Ureter (tissue), 1 donor: ENCODE results near the gene UNC79. TPM values are rescaled to one million over a fixed set of nuclear protein-coding genes. Genes with fewer than 3 reads are reported as not detected.

Source experiments
- DNase-seq: peaks from one replicate; pipeline ENCODE4 v3.0.0-alpha.2; 2020; ENCODE audit warnings: low spot score
- total RNA-seq: library from RNA; stranded (reverse); gene quantifications from one replicate; pipeline ENCODE4 v1.2.4, GENCODE V29; 2023
- donor health status: DM: yes; HTN: yes; CAD: no.

Gene UNC79
- total RNA-seq, 1 donor from 2014 or later, result not detected

DNA sequence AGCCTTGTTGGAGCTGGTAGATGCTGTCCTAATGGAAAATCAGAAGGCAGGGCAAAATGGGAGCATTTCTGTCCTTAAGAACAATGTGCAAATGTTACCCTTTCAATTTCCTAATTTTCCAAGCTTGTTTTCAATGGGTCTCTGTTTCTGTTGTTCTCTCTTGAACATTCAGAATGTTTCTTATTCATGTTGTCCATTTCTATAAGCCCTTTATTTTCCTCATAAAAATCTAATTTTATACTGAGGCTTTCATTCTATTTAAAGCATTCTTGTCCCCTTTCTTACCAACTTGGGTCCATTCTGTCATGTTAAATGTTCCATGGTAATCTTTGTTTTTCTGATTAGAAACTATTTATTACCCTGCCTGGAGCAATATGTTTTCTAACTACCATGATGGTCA lies 232.6 kb downstream of the UNC79 start:
- no peak for DNase-seq

DNA sequence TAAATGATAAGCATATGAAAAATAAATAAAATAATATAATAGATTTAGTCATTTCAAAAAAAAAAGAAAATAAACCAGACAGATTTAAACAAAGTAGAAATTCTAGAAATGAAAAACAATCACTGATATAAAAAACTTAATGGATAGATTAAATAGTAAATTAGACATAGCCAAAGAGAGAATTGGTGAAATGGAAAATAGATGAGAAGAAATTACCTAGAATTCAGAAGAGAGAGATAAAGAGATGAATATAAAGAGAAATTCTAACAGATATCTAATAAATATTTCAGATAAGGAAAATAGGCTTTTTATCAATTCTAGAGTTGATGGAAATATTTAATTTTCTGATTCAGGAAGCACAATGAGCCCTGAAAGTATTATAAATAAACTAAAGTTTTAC lies 234.4 kb downstream of the UNC79 start:
- no peak for DNase-seq

DNA sequence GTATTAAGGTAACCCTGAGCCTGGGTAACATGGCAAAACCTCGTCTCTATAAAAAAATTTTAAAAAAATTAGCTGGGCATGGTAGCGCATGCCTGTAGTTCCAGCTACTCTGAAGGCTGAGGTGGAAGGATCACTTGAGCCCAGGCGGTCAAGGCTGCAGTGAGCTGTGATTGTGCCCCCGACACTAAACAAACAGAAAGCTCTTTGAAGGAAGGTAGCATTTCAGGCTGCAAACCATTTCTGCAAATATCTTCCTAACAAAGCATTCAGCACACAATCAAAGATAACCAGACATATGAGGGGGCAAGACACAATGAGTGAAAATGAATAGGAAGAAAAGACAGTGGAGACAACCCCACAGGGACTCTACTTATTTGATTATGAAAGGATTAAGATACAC lies 238.9 kb downstream of the UNC79 start:
- no peak for DNase-seq

DNA sequence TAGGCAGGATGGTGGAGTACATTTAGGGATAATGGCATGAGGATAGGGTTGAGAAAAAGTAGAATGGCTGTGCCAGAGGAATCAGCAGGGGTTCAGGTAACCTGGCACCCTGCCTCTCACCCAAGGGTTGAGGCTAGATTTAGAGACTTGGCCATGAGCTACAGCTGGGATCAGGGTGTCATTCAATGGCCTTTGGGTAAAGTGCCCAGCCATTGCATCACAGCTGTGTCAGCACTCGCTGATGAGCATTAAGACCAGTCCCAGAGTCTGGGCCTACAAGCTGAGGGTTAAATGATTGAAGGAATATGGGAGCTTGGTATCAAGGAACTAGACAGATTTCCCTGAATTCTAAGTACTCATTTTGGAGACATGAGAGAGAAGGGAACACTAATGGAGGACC lies 243.6 kb downstream of the UNC79 start:
- DNase-seq, result no peak

DNA sequence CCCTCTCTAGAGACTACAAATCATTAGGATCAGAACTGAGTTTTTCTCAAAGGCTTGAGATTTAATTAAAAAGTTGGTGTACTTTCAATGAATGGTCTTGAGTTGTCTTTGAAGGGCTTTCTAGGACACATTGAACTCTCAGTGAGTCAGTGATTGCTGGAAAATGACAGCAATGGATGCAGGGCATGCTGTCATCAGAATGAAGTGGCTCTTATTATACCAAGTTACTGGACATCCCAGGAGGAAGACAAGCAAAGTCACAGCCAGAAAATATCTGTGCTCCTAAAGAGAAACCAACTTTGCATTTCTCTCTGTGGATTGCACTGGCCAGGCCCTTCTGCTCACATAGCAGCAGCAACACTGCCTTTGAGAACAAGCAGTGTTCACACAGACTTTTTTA lies 244.9 kb downstream of the UNC79 start:
- no peak for DNase-seq

DNA sequence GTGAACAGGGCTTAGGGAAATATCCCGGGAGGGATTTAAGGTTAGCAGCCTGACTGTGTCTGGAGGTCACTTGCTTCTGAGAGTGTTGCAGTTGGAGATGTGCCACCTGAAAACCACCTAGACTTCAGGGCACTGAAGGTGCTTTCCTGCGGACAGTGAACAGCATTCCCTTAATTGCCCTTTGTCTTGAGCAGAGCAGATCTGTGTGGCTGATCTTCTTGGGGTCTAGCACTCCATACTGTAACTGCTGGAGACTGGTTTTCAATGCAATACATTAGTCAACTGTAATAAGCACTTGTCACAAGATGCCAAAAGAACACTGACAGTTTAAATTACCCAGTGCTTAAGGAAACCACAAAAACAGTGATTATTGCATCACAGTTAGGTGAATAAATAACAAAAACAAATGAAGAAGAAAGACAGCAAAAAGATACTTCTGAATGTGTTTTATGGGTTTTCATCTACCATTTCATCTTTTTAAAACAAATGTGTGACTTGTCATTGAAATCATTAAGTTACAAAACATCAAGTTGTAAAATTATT lies 245.7 kb downstream of the UNC79 start:
- no peak for DNase-seq

DNA sequence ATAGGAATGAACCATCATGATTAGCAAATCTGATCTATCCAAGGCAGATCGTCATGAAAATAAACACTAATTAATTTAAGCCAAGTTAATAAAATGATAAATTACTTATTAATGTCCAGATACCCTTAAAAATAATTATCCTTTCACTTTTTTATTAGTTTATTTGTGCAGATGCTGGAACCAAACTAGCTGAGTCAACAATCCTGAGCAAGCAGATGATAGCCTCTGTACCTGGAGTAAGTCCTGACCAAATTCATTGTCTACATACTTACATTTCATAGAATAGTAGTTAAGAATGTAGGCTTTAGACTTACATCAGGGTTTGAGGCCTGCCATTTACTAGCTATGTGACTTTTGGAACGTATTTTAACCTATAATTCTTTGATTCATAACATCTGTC lies 251.7 kb downstream of the UNC79 start:
- no peak for DNase-seq

DNA sequence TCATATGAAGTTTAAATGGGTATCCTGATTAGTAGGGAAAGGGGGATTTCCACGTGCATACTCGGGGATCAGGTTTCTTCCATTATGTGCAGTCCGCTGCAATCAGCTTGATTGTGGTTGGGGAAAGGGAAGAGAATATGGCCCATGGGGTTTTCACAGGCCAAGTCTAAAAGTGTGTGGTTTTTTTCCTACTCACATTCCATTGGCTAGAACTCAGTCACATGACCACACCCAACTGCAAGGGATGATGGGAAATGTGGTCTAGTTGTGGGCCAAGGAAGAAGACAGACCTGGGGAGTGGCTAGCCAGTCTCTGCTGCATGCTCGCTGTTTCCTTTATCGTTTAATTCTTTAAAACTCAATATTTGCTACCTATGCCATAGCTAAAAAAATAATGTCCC lies 252.5 kb downstream of the UNC79 start:
- DNase-seq, result no peak

DNA sequence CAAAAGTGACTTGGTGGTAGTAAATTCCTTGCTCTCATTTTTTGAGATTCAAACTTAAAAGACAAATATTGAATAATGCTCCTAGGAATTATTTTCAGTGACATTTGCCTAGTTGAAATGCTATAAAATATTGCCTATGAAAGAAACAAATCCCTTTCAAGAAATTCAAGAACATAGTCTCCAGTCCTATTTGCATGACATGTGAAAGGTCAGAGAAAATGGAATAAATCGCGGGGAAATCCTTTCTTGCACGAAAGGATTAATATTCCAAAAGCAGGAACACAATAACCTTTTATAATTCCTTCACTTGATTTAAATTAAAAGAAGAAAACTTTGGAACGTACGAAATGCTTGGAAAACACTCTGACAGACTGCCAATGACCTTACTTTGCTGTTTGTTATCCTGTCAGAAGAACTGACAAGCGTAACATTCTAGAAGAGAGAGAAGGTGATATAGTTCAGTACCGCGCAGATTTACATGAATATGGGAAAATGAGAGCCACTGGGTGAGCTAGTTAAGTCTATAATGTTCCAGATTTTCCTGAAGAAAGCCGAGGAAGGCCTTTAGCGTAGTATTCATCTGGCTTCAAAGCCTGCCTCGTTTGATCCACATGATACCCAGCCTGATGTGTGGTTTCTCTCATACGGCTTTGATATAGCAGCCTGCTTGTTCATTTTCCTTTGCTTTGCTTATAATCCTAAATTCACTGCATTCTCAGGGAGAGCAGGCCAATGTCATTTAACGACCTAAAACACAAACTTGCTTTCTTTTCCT lies 254.6 kb downstream of the UNC79 start:
- no peak for DNase-seq

DNA sequence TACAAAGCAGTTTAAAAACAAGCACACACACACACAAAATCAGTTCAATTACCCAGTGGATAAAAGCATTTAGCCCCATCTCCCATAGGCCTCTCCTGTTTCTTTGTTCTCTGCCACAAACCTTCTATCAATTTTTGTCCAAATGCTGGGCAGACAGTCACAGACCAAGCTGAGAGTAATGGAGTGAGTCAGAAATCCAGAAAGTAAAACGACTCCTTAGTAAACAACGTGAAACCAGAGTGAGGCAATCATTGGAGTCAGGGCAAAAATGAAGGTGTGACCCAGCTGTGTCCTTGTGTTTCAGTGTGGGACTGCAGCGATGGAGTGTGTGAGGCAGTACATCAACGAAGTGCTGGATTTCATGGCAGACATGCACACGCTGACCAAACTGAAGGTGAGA lies 255.5 kb downstream of the UNC79 start:
- no peak for DNase-seq

DNA sequence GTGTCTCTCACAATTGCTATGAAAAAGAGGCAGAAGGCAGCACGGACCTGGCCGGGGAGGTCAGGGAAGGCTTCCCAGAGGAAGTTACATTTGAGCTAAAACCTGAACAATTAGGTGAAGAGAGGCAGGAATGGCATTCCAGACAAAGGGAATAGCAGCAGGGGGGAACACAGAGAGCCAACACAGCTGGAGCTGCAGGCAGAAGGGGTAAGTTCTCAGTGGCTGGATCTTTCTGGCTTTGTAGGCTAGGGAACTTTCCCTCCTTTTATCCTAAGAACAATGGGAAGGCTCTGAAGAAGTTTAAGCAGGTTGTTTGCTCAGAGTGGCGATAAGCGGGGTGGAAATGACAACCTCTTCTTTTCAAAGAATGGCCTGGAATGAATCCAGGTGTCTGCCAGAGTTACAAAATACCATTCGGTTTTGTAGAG lies 257.5 kb downstream of the UNC79 start:
- DNase-seq, result no peak

DNA sequence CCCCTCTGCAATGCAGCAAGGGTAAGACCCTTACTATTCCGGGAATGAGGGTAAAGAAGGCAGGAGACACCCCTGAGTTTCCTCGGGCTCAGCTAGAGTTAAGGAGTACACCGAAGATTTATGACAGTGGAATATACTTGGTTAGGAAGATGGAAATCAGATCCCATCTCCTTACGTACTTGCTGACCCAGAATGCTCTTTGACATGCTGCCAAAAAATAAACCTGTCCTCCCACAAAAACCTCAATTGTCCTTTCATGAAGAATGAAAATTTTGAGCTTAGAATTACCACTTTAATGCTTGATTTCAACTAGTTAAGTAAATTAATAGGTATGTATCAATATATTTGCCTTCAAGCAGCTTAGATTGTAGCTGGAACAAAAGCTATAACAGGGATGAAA lies 258.1 kb downstream of the UNC79 start:
- DNase-seq, result no peak

DNA sequence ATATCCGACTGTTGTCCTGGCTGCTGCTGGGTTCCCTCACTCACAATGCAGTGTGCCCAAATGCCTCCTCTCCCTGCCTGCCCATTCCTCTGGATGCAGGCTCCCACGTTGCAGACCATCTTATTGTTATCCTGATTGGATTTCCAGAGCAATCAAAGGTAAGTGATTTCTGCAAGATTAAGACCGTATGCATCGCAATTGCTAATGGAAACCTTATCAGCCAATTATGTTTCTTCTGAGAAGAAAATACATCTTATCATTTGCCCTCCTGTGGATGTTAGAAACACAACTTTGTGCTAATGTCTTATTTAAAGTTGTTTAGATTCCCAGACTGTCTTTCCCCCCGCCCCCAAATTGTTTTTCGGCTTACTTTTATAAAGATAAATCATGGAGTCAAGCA lies 259.4 kb downstream of the UNC79 start:
- DNase-seq, result no peak

DNA sequence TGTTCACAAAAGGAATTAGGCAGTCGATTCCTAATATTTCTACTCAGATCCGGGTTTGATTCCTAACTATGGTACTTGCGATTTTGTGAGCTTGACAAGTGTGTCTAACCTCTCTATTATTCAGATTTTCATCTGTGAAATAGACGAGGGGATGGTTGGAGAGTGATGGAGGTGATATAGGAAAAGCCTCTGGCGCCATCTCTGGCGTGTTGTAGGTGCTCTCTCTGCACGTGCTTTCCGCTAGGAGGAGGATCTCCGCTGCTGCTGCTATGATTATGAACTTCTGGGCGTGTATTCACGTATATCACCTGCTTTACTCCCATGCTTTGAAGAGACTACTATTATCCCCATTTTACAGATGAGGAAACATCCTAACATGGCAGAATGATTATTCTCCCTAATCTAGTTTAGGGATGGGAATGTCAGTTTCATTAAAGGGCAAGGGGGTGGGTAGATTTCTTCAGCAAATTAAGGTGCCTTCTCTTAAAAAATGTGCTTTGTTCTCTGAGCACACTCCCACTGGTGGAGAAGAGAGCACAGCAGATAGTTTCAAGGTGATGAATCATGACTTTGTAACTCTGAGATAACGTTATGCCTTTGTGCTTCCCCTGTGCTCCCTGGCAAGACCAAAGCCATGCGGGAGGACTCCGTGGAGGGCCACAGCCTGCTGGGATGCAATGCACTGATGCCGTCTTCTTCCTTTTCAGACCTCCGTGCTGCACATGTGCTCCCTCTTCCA lies 260.5 kb downstream of the UNC79 start:
- no peak for DNase-seq

DNA sequence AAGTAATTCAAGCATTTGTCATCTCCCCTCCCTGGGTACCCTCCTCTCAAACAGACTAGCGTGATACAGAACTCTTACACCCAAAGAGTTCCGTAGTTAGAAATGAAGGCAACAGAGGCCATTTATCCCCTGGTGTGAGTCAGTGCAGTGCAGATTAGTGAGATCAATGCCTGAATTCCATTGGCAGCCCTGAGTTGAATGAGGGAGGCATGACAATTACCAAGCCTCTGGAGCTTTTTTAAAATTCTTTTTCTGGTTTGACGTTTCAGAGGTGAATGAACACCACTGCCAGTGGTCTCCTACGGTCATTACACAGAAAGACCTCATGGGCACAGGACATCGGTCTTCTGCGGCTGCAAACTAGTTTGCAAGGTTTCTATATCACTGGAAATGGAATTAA lies 263.2 kb downstream of the UNC79 start:
- no peak for DNase-seq

DNA sequence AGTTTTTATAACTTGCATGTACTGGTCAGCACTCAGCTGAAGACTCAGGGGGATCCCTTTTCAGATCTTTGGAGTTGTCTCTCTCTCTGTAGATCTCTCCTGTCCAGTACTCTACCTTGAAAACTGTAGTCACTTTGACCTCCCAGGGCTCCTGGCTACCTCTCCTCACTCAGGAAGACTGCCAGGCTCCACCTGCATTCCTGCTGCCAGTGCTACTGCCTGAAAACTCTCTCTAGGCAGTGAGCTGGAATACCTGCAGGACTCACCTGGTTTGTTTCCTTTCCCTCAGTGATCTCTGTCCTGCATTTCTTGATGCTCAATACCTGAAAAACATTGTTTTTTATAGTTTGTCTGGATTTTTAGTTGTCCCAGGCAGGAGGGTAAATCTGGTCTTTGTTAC lies 270.2 kb downstream of the UNC79 start:
- no peak for DNase-seq

DNA sequence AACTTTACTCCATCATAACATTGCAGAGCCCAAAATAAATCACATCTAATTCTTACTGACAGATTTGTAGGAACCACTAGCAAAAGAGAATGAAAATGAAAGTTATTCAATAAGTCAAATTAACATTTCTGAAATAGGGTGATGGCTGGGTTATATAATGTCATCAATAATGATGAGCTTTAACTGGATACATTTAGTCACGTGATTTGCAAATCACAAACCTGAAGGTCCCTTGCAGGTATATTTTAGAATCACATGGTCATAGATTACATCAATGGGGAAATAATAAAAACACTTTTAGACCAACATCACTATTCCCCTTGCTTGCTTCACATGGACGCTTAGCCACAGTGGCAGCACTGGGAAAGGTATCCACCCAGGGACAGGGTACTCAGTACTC lies 270.8 kb downstream of the UNC79 start:
- DNase-seq, result no peak

DNA sequence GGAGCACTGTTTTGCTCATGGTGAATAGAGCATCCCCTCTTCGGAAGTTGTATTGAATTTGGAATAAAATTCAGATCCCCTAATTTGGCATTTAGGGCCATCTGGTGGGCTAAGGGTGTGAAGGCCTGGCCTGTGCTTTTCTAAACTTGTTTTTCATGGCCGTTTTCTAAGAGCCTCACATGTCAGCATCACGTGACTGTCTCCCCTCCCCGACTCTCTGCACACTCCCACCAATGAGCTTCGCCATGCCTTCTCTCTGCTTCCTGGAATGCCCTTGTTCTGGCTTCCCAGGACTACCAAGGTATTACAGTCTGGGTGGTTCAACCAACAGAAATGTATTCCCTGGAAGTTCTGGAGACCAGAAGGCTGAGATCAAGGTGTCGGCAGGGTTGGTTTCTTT lies 272.2 kb downstream of the UNC79 start:
- no peak for DNase-seq

DNA sequence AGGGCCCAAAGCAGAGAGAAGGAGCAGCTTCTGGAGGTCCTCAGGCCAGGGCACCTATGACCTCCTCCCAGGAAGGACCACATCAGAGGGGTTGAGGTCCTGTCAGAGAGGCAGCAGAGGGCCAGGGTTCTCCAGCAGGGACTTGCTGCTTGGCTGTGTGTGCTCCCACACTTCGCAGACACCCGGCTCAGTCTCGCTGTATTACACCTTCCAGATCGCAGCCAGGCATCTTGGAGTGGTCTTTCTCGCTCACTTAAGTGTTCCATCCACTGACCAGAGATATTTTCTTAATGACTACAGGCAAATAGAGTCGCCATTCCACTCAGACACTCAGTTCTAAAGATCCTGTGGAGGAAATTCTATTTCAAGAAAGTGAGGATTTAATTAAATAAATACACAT lies 273.2 kb downstream of the UNC79 start:
- DNase-seq, result no peak

DNA sequence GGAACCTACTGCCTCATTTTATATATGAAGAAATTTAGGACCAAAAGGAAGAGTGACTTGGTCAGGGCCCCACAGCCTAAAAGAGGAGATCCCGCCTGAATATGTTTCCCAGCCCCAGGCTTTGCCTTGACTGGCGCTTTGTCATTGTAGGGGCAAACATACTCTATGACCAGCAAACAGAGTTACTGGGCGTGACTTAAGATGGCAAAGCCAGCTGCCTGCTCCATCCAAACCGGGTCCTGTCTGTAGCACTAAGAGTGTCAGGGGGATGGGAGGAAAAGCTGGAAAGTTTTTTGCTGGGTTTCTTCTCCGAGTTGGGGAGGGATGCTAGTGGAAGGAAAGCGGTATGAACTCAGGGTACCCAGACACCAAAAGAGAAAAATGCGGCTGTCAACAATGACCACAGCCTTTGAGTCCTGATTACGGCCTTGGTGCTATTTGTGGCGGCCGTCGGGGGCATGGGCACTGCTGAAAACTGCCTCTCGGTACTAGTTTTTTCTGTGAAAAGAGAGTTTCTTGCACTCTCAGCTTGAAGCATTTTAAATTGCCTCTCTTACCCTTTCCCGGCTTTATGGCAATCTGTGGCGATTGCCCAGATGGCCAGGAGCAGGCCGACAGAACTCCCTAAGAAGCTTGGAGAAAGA lies 274.9 kb downstream of the UNC79 start:
- no peak for DNase-seq

DNA sequence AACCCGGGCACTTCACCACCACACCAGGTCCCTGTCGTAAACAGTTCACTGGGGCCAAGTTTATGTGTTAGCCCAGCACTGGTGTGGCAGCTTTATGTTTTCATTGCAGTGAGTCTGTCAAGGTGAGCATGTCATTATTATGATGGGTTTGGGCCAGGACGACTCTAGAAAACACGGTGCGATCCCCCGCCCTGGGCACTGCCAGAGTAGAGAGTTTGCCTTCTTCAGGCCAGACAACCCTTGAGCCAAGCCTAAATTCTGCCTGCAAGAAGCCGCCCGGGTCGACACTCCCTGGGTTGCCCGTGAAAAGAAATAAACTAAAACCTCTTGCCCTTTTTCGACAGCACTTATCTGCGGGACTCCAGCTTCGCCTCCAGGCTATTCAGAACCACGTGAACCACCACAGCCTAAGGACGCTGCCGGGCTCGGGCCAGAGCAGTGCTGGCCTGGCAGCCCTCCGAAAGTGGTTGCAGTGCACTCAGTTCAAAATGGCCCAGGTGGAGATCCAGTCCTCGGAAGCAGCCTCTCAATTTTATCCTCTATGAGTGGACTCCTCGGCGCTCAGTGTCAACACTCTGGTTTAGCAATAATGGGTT lies 275.7 kb downstream of the UNC79 start:
- DNase-seq, result no peak

DNA sequence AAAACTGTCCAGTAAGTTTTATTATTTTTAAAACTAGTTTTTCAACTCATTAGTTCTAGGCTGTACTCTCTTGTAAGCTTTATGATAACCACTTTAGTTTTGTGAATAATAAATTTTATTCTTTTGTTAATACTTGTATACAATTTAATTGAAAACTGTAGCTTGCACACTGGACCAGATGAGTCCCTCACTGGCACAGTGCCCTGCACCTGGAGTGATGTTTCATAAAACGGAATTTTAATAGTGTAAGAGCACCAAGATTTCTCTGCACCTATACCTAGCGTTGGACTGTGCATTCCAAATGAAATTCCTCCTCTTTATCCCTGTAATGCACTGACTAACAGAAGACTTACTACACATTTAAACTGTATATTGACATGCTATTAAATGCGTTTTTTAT lies 276.7 kb downstream of the UNC79 start:
- DNase-seq, result no peak
